ENCODE results near the gene PRKN.

Gene PRKN

GRCh38 chr6:162220876-162221275, 506.7 kb downstream of the PRKN start:
- DNase-seq: no peak

GRCh38 chr6:162219266-162219665, 508.3 kb downstream of the PRKN start:
- no peak for DNase-seq

- no peak for DNase-seq
These were observed 509.6 kb downstream of the PRKN start for GRCh38 chr6:162217811-162218493.

- no peak for DNase-seq
These were observed 510.5 kb downstream of the PRKN start for GRCh38 chr6:162217058-162217457.

GRCh38 chr6:162211777-162212176, 515.8 kb downstream of the PRKN start:
- no peak for DNase-seq

- DNase-seq: no peak
These were observed 516.5 kb downstream of the PRKN start for GRCh38 chr6:162211022-162211421.

GRCh38 chr6:162203287-162203686, 524.3 kb downstream of the PRKN start:
- DNase-seq: no peak

- DNase-seq: no peak
These were observed 526.4 kb downstream of the PRKN start for GRCh38 chr6:162200945-162201690.

- DNase-seq: no peak
These were observed 527.5 kb downstream of the PRKN start for GRCh38 chr6:162200041-162200440.

- no peak for DNase-seq
These were observed 528.6 kb downstream of the PRKN start for GRCh38 chr6:162198925-162199324.

GRCh38 chr6:162198076-162198475, 529.5 kb downstream of the PRKN start:
- DNase-seq: no peak

GRCh38 chr6:162195441-162195840, 532.1 kb downstream of the PRKN start:
- DNase-seq: no peak

GRCh38 chr6:162190981-162191380, 536.6 kb downstream of the PRKN start:
- no peak for DNase-seq

- no peak for DNase-seq
These were observed 540.2 kb downstream of the PRKN start for GRCh38 chr6:162187168-162187935.

- peak; percentile 14 for DNase-seq
These were observed 543.1 kb downstream of the PRKN start for GRCh38 chr6:162184465-162184864.

- peak; percentile 0 for DNase-seq
These were observed 545.7 kb downstream of the PRKN start for GRCh38 chr6:162181741-162182401.

GRCh38 chr6:162181111-162181510, 546.5 kb downstream of the PRKN start:
- DNase-seq: no peak

GRCh38 chr6:162179196-162179951, 548.2 kb downstream of the PRKN start:
- DNase-seq: no peak

- DNase-seq: no peak
These were observed 548.9 kb downstream of the PRKN start for GRCh38 chr6:162178666-162179065.

- no peak for DNase-seq
These were observed 549.3 kb downstream of the PRKN start for GRCh38 chr6:162178266-162178665.

GRCh38 chr6:162177746-162178145, 549.8 kb downstream of the PRKN start:
- DNase-seq: no peak

GRCh38 chr6:162173466-162173865, 554.1 kb downstream of the PRKN start:
- no peak for DNase-seq
